Measurements from ENCODE around the gene STK32C.

DNA sequence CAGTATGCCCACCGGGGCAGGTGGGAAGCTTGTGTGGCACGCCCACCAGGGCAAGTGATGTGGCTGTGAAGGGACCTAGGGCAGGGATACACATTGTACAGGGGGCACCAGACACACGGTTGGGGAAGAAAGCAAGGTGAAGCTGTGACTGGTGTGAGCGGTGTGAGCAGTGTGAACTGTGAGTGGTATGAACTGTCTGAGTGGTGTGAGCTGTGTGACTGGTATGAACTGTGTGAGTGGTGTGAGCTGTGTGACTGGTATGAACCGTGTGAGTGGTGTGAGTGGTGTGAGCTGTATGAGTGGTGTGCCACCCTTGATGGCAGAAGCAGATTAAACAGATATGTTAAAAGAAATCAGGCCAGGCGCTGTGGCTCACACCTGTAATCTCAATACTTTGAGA lies 72.9 kb downstream of the STK32C start:
- TF ChIP-seq, protein P1, sequence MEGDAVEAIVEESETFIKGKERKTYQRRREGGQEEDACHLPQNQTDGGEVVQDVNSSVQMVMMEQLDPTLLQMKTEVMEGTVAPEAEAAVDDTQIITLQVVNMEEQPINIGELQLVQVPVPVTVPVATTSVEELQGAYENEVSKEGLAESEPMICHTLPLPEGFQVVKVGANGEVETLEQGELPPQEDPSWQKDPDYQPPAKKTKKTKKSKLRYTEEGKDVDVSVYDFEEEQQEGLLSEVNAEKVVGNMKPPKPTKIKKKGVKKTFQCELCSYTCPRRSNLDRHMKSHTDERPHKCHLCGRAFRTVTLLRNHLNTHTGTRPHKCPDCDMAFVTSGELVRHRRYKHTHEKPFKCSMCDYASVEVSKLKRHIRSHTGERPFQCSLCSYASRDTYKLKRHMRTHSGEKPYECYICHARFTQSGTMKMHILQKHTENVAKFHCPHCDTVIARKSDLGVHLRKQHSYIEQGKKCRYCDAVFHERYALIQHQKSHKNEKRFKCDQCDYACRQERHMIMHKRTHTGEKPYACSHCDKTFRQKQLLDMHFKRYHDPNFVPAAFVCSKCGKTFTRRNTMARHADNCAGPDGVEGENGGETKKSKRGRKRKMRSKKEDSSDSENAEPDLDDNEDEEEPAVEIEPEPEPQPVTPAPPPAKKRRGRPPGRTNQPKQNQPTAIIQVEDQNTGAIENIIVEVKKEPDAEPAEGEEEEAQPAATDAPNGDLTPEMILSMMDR (IDR thresholded peaks at IDR 0.05 in 4 of 5, conservative IDR thresholded peaks at IDR 0.05 in 1 of 5), result no peak
- no peak for TF ChIP-seq POLR2A (IDR thresholded peaks at IDR 0.05)

Data from gastrocnemius medialis (tissue), 4 donors.